ENCODE measurements around the gene JPH4.

GRCh38 chr14:23550131-23550811 lies 28.3 kb downstream of the JPH4 start:
- TF ChIP-seq POLR2A (IDR thresholded peaks at IDR 0.05): no peak
- TF ChIP-seq, protein P1, sequence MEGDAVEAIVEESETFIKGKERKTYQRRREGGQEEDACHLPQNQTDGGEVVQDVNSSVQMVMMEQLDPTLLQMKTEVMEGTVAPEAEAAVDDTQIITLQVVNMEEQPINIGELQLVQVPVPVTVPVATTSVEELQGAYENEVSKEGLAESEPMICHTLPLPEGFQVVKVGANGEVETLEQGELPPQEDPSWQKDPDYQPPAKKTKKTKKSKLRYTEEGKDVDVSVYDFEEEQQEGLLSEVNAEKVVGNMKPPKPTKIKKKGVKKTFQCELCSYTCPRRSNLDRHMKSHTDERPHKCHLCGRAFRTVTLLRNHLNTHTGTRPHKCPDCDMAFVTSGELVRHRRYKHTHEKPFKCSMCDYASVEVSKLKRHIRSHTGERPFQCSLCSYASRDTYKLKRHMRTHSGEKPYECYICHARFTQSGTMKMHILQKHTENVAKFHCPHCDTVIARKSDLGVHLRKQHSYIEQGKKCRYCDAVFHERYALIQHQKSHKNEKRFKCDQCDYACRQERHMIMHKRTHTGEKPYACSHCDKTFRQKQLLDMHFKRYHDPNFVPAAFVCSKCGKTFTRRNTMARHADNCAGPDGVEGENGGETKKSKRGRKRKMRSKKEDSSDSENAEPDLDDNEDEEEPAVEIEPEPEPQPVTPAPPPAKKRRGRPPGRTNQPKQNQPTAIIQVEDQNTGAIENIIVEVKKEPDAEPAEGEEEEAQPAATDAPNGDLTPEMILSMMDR (IDR thresholded peaks at IDR 0.05): no peak
